Measurements from ENCODE around the gene ZNF385A.
"Not testable (repeated sequence)": the region's sequence is repeated elsewhere in the genome, so short reads cannot be mapped to it uniquely, and the experiment has no call there.

The ZNF385A gene

DNA sequence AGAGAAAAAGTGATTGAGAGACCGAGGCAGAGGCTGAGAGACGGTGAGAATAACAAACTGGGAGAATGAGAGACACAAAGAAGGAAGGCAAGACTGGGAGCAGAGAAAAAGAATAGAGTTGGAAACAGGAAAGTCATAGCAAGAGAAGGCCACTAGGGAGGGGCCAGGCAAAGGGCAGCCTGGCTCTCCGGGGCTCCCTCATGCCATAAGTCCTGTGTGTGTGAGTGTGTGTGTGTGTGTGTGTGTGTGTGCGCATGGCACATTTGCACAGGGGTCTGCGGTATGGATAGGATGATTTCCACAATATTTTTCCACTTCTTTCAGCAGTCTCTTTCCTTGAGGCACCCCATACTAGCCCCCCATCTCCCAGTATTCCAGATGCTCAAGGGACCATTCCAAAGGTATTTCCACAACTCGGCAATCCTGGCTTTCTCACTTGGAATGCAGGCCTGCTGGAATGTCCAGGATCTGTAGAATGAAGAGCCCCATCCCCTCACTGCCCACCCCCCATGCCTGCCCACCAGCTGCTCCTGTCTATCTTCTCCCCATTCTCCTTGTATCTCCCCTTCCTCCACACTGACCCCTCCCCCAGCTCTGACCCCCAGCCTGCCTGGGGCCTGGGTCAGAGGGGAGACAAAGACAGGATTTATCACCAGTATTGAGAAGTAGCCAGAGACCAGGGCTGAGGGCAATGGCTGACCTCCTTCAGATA lies 29.3 kb downstream of the ZNF385A start:
- peak; percentile 47 for DNase-seq

GRCh38 chr12:54354271-54354670 lies 30.3 kb downstream of the ZNF385A start:
- not testable (repeated sequence) for DNase-seq

DNA sequence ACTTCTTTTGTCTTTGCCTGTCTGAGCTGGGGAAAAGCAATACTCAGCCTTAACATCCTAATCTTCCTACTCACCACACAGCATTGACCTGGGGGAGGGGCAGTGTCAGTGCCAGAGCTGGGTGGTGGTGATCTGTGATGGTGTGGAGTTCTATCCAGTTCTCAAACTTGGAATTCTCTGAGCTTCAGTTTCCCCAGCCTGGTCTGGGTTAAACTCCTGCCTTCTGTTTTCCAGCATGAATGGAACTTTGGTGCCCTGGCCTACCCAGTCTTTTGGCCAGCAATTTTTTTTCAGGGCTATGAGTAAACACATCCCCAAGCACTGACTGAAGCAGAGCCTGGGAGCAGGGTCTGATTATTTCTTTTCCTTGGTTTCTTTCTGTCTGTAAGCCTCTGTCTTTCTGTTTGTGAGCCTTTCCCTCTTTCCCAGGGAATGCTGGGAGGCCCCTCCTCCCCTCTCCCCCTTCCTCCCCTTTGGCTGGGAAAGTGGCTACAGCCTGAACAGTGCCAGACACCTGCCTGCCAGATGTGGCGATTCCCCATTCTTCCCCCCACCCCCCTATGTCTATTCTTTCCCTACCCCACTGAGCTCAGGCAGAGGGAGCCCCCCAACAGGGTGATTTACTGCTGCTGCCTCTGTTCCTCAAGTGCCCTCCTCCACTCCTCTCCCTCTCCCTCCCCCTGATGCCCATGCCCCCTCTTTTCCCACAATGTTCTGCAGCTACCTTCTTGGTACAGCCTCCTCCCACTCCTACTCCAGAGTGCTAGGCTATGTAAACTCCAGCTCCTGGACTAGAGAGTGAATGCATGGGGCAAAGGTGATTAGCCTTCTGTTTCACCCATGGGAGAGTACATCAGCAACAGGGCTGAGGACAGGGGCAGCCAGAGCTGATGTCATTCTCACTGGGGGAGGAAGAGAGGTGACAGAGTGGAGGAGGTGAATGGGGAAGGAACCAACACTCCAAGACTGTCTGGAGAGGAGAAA lies 31.4 kb downstream of the ZNF385A start:
- peak; percentile 92 for DNase-seq

DNA sequence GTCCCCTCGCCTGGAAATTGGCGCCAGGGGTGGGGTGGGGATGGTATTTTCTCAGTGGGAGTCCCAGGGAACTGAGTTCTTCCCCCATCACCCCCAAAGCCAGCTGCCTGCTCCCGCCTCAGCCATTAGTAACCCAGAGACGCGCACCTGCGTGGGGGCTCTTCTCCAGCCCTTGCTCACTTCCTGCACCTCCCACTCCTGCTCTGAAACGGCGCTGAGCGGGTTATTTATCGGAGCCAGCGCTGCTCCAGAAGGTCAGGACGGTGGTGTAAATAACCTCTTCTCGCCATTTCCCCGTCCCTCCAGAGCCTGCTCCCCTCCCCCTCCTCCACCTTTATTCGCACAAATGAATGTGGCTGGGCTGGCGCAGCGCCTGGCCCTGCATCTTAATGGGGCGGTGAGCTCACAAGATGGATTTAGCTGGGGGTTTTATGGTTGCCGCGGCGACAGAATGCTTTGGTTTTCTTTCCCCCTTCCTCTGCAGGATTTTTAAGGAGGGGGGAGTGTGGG lies 32.5 kb downstream of the ZNF385A start:
- DNase-seq: peak; percentile 89

- no peak for DNase-seq
Observed at GRCh38 chr12:54351341-54351740, 33.2 kb downstream of the ZNF385A start.

- no peak for DNase-seq
Observed at GRCh38 chr12:54350743-54351142, 33.8 kb downstream of the ZNF385A start.

DNA sequence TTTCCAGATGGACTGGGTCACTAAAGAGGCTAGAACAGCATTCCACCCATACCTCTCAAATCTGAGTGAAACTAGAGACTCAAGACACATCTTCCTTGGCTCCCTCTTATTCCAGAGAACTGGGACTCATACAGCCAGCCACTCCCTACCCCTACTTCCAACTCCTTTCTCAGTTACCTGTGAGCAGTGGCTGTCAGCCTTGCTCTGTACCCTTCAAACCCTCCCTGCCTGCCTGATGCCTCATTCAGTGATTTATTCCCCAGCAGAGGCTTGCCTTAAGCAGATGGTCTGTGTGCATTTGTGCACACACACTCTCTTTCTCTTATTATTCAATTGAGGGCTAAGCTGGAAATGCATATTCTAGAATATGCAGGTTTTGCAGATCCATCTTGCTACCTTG lies 34.9 kb downstream of the ZNF385A start:
- no peak for DNase-seq

GRCh38 chr12:54349036-54349435 lies 35.5 kb downstream of the ZNF385A start:
- no peak for DNase-seq

DNA sequence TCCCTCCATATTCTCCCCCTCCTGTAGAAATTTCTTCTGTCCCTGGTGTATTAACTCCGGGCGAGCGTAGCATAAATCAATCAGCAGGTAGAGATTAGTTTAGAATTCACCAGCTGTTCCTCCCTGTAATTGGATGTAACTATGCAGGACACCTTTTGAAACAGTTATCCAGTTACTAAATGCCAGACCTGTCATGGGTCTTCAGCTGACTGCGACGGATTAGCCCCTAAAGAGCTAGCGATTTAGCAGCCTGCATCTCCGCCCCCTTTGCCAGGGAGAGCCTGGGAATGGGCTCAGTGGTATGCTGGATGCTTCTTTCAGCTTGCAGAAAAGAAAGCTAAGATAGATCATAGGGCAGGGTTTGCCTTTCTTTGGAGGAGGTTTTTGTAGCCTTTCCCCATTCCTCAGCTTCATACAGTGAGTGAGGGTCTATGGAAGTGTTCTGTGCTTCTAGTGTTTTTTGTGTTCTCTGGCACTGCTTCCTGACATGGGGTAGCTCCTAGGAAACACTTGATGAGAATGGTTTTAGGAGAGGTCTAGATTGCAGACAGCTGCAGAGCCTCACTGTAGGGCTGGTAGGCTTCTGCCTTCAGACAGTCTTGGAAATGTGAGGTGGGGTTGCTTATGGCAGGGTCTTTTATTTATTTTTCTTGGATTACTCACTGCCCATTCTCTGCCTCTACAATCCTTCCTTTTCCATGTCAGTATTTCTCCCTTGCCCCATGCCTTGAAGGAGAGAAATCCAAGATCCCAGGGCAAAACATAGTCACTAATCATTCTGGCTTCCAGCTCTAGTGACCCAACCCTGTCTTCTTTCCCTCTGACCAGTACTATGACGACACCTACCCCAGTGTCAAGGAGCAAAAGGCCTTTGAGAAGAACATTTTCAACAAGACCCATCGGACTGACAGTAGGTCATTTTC lies 42.9 kb downstream of the ZNF385A start:
- no peak for DNase-seq

- no peak for DNase-seq
Observed at GRCh38 chr12:54340846-54341245, 43.7 kb downstream of the ZNF385A start.

GRCh38 chr12:54338698-54339296 lies 45.7 kb downstream of the ZNF385A start:
- peak; percentile 66 for DNase-seq

GRCh38 chr12:54337854-54338650 lies 46.5 kb downstream of the ZNF385A start:
- no peak for DNase-seq

GRCh38 chr12:54337280-54337842 lies 47.2 kb downstream of the ZNF385A start:
- DNase-seq: no peak

GRCh38 chr12:54333420-54334034 lies 51.0 kb downstream of the ZNF385A start:
- no peak for DNase-seq

DNA sequence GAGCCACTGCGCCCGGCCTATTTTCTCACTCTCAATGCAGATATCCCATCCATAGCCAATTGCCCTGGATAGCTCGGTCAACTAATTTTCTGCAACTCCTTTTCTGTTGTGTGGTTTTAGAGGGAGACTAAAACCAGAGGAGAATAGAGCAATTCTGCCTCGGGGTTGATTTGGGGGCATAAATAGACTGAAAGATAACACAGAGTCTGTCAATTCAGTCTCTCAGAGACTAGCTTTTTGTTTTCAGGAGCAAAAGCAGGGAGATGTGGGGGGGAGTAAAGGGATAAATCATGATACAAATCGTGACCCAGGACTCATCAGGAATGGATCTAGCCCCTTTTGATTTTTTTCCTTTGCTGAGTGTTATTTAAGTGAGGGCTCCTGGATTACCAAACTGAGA lies 53.1 kb downstream of the ZNF385A start:
- no peak for DNase-seq

- DNase-seq: no peak
Observed at GRCh38 chr12:54330442-54330841, 54.1 kb downstream of the ZNF385A start.

- DNase-seq: peak; percentile 35
Observed at GRCh38 chr12:54329759-54330158, 54.8 kb downstream of the ZNF385A start.

DNA sequence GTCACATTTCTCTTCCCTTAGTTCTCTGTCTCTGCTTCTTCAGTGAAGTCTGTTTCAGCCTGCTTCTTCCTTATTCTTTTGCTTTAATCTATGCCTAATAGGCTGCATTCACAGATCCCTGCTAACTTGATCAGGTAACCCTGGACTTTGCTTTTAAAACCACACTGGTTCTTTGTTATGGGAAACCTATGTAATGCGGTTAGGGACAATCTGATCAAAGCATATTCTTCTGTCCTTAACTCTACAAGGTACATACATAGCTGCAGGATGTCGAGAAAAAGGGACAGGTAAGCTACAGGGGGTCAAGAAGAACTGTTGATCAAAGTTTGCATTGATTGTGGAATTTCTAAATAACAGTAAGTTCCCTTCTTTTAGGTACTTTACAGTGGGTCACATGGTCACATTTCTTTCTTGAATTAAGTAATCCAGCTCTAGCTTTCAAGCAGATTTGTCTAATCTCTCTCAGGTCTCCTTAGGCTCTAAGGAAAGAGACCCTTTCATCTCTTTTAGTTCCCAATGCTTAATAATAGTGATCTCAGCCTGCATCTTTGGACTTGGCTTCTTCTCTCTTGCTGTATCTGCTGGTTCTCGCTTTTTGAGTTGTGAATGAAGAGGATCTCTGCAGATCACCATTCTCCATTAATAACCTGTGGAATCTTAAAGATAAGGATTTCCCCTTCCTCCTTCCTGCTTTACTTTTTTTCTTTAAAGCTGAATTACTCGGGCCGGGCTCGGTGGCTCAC lies 55.8 kb downstream of the ZNF385A start:
- DNase-seq: no peak

GRCh38 chr12:54325442-54326109 lies 59.0 kb downstream of the ZNF385A start:
- not testable (repeated sequence) for DNase-seq

All from fibroblast of skin of abdomen (primary cell).